HepG2 (cell line): ENCODE measurements around the gene CD68. TPM values are rescaled to one million over a fixed set of nuclear protein-coding genes. Genes with fewer than 3 reads are reported as not detected.

ENCODE experiments used
- ATAC-seq: fragments of 200-7000 bp; cut with Tn5 transposase; 3 replicates; pipeline ENCODE4 v1.9.1; 2020; ENCODE audit warnings: mild to moderate bottlenecking, moderate library complexity
- BruUV-seq: library from RNA; stranded (reverse); fragments of 400-500 nt; replicated peaks from 2 replicates; lab custom pipeline; 2021; lab: Mats Ljungman, UMichigan
- CTCF ChIA-PET: fragments of 300-600 bp; formaldehyde crosslinking; extraction: SDS; loops from one replicate; lab custom pipeline; 2021; ENCODE audit warnings: low total read pairs, inconsistent platforms, low intra/inter-chr PET ratio; lab: Yijun Ruan, JAX
- POLR2A ChIA-PET: fragments of 350-600 bp; sonication (Branson Sonifier 250); formaldehyde crosslinking; loops from one replicate; lab custom pipeline; 2020; ENCODE audit warnings: antibody characterized with exemption, inconsistent platforms; lab: Yijun Ruan, JAX
- DNase-seq: peaks from one replicate; pipeline ENCODE4 v3.0.0-alpha.2; 2015; ENCODE audit warnings: low spot score
- FAIRE-seq: peaks from 3 replicates; lab custom pipeline; 2011; peaks lifted over from hg19 to GRCh38; lab: Jason Lieb, UNC
- H2AFZ ChIP-seq: one replicate; pipeline ENCODE4 v1.6.1; 2011; ENCODE audit warnings: low read length, inconsistent platforms
- H3K27ac ChIP-seq: fragments of 300-600 bp; 3 replicates; pipeline ENCODE4 v1.8.0; 2011; ENCODE audit warnings: mixed run types, mild to moderate bottlenecking, mixed read lengths, low read length, inconsistent platforms; ENCODE audit not compliant: insufficient read depth; ENCODE audit errors: extremely low read length
- H3K27me3 ChIP-seq, 2 experiments: fragments of 200-600 bp in 1 of 2; 2 replicates in 1 of 2; 3 replicates in 1 of 2; pipeline versions ENCODE4 v1.6.0 to v1.8.0; 2011; ENCODE audit warnings: low read length in 2 of 2, mild to moderate bottlenecking in 2 of 2, moderate library complexity in 2 of 2, inconsistent platforms in 1 of 2; ENCODE audit not compliant: insufficient read depth in 2 of 2, control insufficient read depth in 1 of 2
- H3K36me3 ChIP-seq, 2 experiments: fragments of 200-600 bp in 1 of 2; replicated peaks in 1 of 2; 2 replicates in 1 of 2; 3 replicates in 1 of 2; pipeline versions ENCODE4 v1.5.1 to v1.8.0; 2011; ENCODE audit warnings: low read length in 2 of 2, inconsistent platforms in 1 of 2; ENCODE audit not compliant: insufficient read depth in 2 of 2, control insufficient read depth in 1 of 2
- H3K4me1 ChIP-seq: 2 replicates; pipeline ENCODE4 v1.5.1; 2012; ENCODE audit warnings: low read length, inconsistent platforms; ENCODE audit not compliant: insufficient read depth
- H3K4me2 ChIP-seq: 2 replicates; pipeline ENCODE4 v1.6.0; 2011; ENCODE audit warnings: low read depth, low read length, inconsistent platforms
- H3K4me3 ChIP-seq, 3 experiments: fragments of 200-600 bp in 1 of 3; sonication (generic), shearing (Covaris generic) in 1 of 3; replicated peaks in 1 of 3; 2 replicates each; pipeline ENCODE4 v1.5.1; 2011 to 2016; ENCODE audit warnings: low read length in 3 of 3, inconsistent platforms in 2 of 3, low read depth in 2 of 3, mild to moderate bottlenecking in 2 of 3, control low read depth in 1 of 3, mixed read lengths in 1 of 3; ENCODE audit not compliant: insufficient read depth in 1 of 3
- H3K79me2 ChIP-seq: one replicate; pipeline ENCODE4 v1.6.1; 2011; ENCODE audit warnings: low read length, inconsistent platforms; ENCODE audit not compliant: insufficient read depth
- H3K9ac ChIP-seq: 2 replicates; pipeline ENCODE4 v1.6.0; 2011; ENCODE audit warnings: mild to moderate bottlenecking, low read depth, low read length, inconsistent platforms; ENCODE audit not compliant: insufficient read depth
- H3K9me3 ChIP-seq: 2 replicates; pipeline ENCODE4 v1.5.1; 2012; ENCODE audit warnings: mild to moderate bottlenecking, low read length
- H4K20me1 ChIP-seq: 2 replicates; pipeline ENCODE4 v1.6.0; 2011; ENCODE audit warnings: inconsistent platforms, mild to moderate bottlenecking, low read length, moderate library complexity; ENCODE audit not compliant: insufficient read depth
- MLXIP ChIP-seq: sonication (generic); formaldehyde crosslinking; IDR thresholded peaks from 2 replicates; pipeline ENCODE4 v1.9.0; 2021; ENCODE audit warnings: missing genetic modification reagents, borderline replicate concordance
- POLR2AphosphoS5 ChIP-seq: IDR thresholded peaks from 2 replicates; pipeline ENCODE4 v1.6.1; 2012; ENCODE audit warnings: low read depth, low read length
- PRDM4 ChIP-seq: sonication (generic); formaldehyde crosslinking; IDR thresholded peaks from 2 replicates; pipeline ENCODE4 v1.9.0; 2021; ENCODE audit warnings: missing genetic modification reagents, borderline replicate concordance
- RBFOX2 ChIP-seq: fragments of 200-400 bp; formaldehyde crosslinking; IDR thresholded peaks from 2 replicates; pipeline ENCODE4 v1.6.1; 2017; ENCODE audit warnings: low read depth, mild to moderate bottlenecking, low read length
- WGBS: methylation state at CpG from one replicate; pipeline ENCODE4 v1.1.6; 2017; ENCODE audit warnings: low lambda C conversion rate; 5-methylcytosine and 5-hydroxymethylcytosine counted together
- in situ Hi-C: cut with HindIII; loops from 2 replicates; pipeline ENCODE4 v1.10.0; 2017; ENCODE audit warnings: low pct_unique_long_range_greater_than_20kb; ENCODE audit not compliant: extremely low pct_ligation_motif_present
- intact Hi-C: fragments of 100-400 bp; cut with micrococcal nuclease; formaldehyde crosslinking; loops from one replicate; pipeline ENCODE4 v1.10.0; 2022; ENCODE audit not compliant: unreplicated experiment
- polyA plus RNA-seq, 8 experiments: library from polyadenylated mRNA; depleted of rRNA in 3 of 8; stranded (reverse) in 7 of 8; unstranded in 1 of 8; fragments of >200 nt; fragmentation: Illumina TruSeq in 4 of 8; extraction: Trizol in 4 of 8; gene quantifications; 2 replicates each; pipeline versions ENCODE4 v1.2.1 to v1.2.3, GENCODE V29; 2011 to 2016; ENCODE audit warnings: low read depth in 4 of 8, missing spikeins in 1 of 8, mixed read lengths in 1 of 8; ENCODE audit not compliant: insufficient read depth in 1 of 8
- total RNA-seq, 5 experiments: library from RNA; depleted of rRNA; stranded (reverse); fragments of >200 nt; fragmentation: Illumina TruSeq; extraction: Trizol; gene quantifications; 2 replicates each; pipeline ENCODE4 v1.2.3, GENCODE V29; 2016; ENCODE audit warnings: low read depth in 1 of 5

Gene CD68
- total and polyA plus RNA-seq, 2 of the 13 experiments (the other 11 are each of a cell fraction or from before 2014, with no cell fraction given) = 10.3 to 104 TPM

GRCh38 chr17:7575959-7576358 is 3.5 kb upstream of the CD68 start:
- peaks cover 54% of the 10 kb centered on the region for H3K79me2 ChIP-seq
- peak overlapping the region; percentile 24 for H3K27ac ChIP-seq
- H3K27me3 ChIP-seq = no peaks in the 10 kb centered on the region; a peak in 1 of 5 replicates
- peaks cover 12 to 56% of the 10 kb centered on the region in 2 experiments for H3K36me3 ChIP-seq
- DNase-seq = no peak
- H2AFZ ChIP-seq = no peak overlapping the region
- intact Hi-C loops (no loop called here), in situ Hi-C loops (loop anchor here (10.0 kb wide), 1 partner anchor 269 kb away; no protein-coding TSS in a partner anchor)
- CTCF ChIA-PET = no interaction called here
- ATAC-seq = no peak
- H4K20me1 ChIP-seq = peaks cover 59% of the 10 kb centered on the region
- POLR2A ChIA-PET = interaction anchor here (0.7 to 3.3 kb wide), 3 partner anchors 9 to 263 kb away, joined by 3 to 51 read pairs (median 10); partner anchors contain the start of genes MPDU1, TP53 and WRAP53
- H3K9me3 ChIP-seq = no peaks in the 10 kb centered on the region
- no peak overlapping the region for H3K9ac ChIP-seq
- BruUV-seq = no TSS peak
- FAIRE-seq = no peak
- TF ChIP-seq RBFOX2 (0 out of 2 replicates have a peak, but pooled peaks have one; percentile 65), POLR2AphosphoS5 (peak; percentile 5; the same call in 1 of the 2 replicates), MLXIP (CRISPR knock-in tag) (no peak), PRDM4 (CRISPR knock-in tag) (no peak)
- H3K4me3 ChIP-seq = no peak overlapping the region
- no peak overlapping the region for H3K4me2 ChIP-seq
- H3K4me1 ChIP-seq = peaks cover 82% of the 10 kb centered on the region
- 91% methylated on average over 7 of the region's 7 CpGs for WGBS
